Type B pancreatic cell (in vitro differentiated cells): ENCODE measurements around the gene MAP3K2. TPM values are rescaled to one million over a fixed set of nuclear protein-coding genes. Genes with fewer than 3 reads are reported as not detected.
A peak's percentile ranks its signal among the peaks of the same experiment; 100 is the strongest.

Source experiments
- DNase-seq: peaks from one replicate; pipeline ENCODE4 v3.0.0; 2021; ENCODE audit warnings: mixed read lengths; ENCODE audit not compliant: unreplicated experiment; ENCODE audit errors: extremely low spot score
- H3K27ac Mint-ChIP-seq: 2 replicates; pipeline ENCODE4 v1.8.0; 2021; ENCODE audit warnings: mild to moderate bottlenecking, mixed read lengths
- H3K27me3 Mint-ChIP-seq: 2 replicates; pipeline ENCODE4 v1.8.0; 2021; ENCODE audit warnings: mixed read lengths
- H3K36me3 Mint-ChIP-seq: 2 replicates; pipeline ENCODE4 v1.8.0; 2021; ENCODE audit warnings: mixed read lengths
- H3K4me1 Mint-ChIP-seq: one replicate; pipeline ENCODE4 v1.8.0; 2021; ENCODE audit warnings: mixed read lengths; ENCODE audit not compliant: unreplicated experiment
- H3K4me3 Mint-ChIP-seq: 2 replicates; pipeline ENCODE4 v1.8.0; 2021; ENCODE audit warnings: mild to moderate bottlenecking, mixed read lengths
- H3K9me3 Mint-ChIP-seq: 2 replicates; pipeline ENCODE4 v1.8.0; 2021; ENCODE audit warnings: mixed read lengths
- total RNA-seq: library from RNA; stranded (reverse); gene quantifications from 2 replicates; pipeline ENCODE4 v1.2.1, GENCODE V29; 2021; ENCODE audit warnings: low replicate concordance
- TF ChIP-seq, protein P1 (sequence below): fragments of 200-600 bp; sonication (generic); conservative IDR thresholded peaks from 2 replicates; pipeline ENCODE4 v1.5.0; 2021; ENCODE audit warnings: antibody characterized with exemption, mild to moderate bottlenecking

MAP3K2 gene
- total RNA-seq, 1 donor from 2014 or later, result 30.8 TPM

DNA sequence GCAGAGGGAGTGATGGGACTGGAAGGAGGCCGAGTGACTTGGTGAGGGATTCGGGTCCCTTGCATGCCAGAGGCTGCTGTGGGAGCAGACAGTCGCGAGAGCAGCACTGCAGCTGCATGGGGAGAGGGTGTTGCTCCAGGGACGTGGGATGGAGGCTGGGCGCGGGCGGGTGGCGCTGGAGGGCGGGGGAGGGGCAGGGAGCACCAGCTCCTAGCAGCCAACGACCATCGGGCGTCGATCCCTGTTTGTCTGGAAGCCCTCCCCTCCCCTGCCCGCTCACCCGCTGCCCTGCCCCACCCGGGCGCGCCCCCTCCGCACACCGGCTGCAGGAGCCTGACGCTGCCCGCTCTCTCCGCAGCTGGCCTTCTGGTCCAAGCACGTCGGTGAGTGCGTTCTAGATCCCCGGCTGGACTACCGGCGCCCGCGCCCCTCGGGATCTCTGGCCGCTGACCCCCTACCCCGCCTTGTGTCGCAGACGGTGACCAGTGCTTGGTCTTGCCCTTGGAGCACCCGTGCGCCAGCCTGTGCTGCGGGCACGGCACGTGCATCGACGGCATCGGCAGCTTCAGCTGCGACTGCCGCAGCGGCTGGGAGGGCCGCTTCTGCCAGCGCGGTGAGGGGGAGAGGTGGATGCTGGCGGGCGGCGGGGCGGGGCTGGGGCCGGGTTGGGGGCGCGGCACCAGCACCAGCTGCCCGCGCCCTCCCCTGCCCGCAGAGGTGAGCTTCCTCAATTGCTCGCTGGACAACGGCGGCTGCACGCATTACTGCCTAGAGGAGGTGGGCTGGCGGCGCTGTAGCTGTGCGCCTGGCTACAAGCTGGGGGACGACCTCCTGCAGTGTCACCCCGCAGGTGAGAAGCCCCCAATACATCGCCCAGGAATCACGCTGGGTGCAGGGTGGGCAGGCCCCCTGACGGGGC, 35.0 kb upstream of the MAP3K2 start:
- H3K27me3 Mint-ChIP-seq, result peaks cover 62% of the 10 kb centered on the region
- TF ChIP-seq, protein P1, sequence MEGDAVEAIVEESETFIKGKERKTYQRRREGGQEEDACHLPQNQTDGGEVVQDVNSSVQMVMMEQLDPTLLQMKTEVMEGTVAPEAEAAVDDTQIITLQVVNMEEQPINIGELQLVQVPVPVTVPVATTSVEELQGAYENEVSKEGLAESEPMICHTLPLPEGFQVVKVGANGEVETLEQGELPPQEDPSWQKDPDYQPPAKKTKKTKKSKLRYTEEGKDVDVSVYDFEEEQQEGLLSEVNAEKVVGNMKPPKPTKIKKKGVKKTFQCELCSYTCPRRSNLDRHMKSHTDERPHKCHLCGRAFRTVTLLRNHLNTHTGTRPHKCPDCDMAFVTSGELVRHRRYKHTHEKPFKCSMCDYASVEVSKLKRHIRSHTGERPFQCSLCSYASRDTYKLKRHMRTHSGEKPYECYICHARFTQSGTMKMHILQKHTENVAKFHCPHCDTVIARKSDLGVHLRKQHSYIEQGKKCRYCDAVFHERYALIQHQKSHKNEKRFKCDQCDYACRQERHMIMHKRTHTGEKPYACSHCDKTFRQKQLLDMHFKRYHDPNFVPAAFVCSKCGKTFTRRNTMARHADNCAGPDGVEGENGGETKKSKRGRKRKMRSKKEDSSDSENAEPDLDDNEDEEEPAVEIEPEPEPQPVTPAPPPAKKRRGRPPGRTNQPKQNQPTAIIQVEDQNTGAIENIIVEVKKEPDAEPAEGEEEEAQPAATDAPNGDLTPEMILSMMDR, result no peak
- no peak for DNase-seq
- peaks cover 16% of the 10 kb centered on the region for H3K4me1 Mint-ChIP-seq
- H3K9me3 Mint-ChIP-seq, result no peaks in the 10 kb centered on the region
- H3K36me3 Mint-ChIP-seq, result no peaks in the 10 kb centered on the region
- H3K27ac Mint-ChIP-seq, result no peak overlapping the region
- H3K4me3 Mint-ChIP-seq, result peak overlapping the region; percentile 81

DNA sequence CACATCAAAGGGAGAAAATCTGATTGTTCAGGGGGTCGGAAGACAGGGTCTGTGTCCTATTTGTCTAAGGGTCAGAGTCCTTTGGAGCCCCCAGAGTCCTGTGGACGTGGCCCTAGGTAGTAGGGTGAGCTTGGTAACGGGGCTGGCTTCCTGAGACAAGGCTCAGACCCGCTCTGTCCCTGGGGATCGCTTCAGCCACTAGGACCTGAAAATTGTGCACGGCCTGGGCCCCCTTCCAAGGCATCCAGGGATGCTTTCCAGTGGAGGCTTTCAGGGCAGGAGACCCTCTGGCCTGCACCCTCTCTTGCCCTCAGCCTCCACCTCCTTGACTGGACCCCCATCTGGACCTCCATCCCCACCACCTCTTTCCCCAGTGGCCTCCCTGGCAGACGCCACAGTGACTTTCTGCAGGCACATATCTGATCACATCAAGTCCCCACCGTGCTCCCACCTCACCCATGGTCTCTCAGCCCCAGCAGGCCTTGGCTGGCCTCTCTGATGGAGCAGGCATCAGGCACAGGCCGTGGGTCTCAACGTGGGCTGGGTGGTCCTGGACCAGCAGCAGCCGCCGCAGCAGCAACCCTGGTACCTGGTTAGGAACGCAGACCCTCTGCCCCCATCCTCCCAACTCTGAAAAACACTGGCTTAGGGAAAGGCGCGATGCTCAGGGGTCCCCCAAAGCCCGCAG, 34.2 kb upstream of the MAP3K2 start:
- TF ChIP-seq, protein P1, result no peak
- H3K4me3 Mint-ChIP-seq, result peak overlapping the region; percentile 61

DNA sequence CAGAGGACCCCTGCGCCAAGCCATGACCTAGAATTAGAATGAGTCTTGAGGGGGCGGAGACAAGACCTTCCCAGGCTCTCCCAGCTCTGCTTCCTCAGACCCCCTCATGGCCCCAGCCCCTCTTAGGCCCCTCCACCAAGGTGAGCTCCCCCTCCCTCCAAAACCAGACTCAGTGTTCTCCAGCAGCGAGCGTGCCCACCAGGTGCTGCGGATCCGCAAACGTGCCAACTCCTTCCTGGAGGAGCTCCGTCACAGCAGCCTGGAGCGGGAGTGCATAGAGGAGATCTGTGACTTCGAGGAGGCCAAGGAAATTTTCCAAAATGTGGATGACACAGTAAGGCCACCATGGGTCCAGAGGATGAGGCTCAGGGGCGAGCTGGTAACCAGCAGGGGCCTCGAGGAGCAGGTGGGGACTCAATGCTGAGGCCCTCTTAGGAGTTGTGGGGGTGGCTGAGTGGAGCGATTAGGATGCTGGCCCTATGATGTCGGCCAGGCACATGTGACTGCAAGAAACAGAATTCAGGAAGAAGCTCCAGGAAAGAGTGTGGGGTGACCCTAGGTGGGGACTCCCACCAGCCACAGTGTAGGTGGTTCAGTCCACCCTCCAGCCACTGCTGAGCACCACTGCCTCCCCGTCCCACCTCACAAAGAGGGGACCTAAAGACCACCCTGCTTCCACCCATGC, 33.5 kb upstream of the MAP3K2 start:
- Mint-ChIP-seq H3K9me3 (no peaks in the 10 kb centered on the region), H3K4me1 (peaks cover 21% of the 10 kb centered on the region), H3K36me3 (no peaks in the 10 kb centered on the region), H3K4me3 (peak overlapping the region; percentile 61), H3K27ac (no peak overlapping the region), H3K27me3 (peaks cover 78% of the 10 kb centered on the region)
- TF ChIP-seq, protein P1, result no peak
- peak; percentile 63 for DNase-seq

More for the DNA sequence above, 34.2 kb upstream of the MAP3K2 start:
- Mint-ChIP-seq H3K27me3 (peaks cover 70% of the 10 kb centered on the region), H3K4me1 (peaks cover 18% of the 10 kb centered on the region), H3K9me3 (no peaks in the 10 kb centered on the region), H3K36me3 (no peaks in the 10 kb centered on the region), H3K27ac (no peak overlapping the region)
- DNase-seq, result peak; percentile 62

DNA sequence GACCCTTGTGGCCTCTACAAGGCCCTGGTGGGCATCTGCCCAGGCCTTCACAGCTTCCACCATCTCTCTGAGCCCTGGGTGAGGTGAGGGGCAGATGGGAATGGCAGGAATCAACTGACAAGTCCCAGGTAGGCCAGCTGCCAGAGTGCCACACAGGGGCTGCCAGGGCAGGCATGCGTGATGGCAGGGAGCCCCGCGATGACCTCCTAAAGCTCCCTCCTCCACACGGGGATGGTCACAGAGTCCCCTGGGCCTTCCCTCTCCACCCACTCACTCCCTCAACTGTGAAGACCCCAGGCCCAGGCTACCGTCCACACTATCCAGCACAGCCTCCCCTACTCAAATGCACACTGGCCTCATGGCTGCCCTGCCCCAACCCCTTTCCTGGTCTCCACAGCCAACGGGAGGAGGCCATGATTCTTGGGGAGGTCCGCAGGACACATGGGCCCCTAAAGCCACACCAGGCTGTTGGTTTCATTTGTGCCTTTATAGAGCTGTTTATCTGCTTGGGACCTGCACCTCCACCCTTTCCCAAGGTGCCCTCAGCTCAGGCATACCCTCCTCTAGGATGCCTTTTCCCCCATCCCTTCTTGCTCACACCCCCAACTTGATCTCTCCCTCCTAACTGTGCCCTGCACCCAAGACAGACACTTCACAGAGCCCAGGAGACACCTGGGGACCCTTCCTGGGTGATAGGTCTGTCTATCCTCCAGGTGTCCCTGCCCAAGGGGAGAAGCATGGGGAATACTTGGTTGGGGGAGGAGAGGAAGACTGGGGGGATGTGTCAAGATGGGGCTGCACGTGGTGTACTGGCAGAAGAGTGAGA, 32.5 kb upstream of the MAP3K2 start:
- DNase-seq, result peak; percentile 63
- no peak overlapping the region for H3K27ac Mint-ChIP-seq
- peaks cover 75% of the 10 kb centered on the region for H3K27me3 Mint-ChIP-seq
- H3K36me3 Mint-ChIP-seq, result no peaks in the 10 kb centered on the region
- no peaks in the 10 kb centered on the region for H3K9me3 Mint-ChIP-seq
- peaks cover 20% of the 10 kb centered on the region for H3K4me1 Mint-ChIP-seq
- H3K4me3 Mint-ChIP-seq, result no peak overlapping the region
- TF ChIP-seq, protein P1, result no peak
